COLO829 (cell line): ENCODE measurements around the gene RASGEF1C.
A peak's percentile ranks its signal among the peaks of the same experiment; 100 is the strongest.

Experiments used
- DNase-seq: peaks from one replicate; pipeline ENCODE4 v3.0.0; 2012; ENCODE audit warnings: low spot score

RASGEF1C gene

GRCh38 chr5:180119031-180119902 lies 89.7 kb downstream of the RASGEF1C start:
- DNase-seq, result no peak

- no peak for DNase-seq
Measured at GRCh38 chr5:180118391-180118791, 90.6 kb downstream of the RASGEF1C start.

DNA sequence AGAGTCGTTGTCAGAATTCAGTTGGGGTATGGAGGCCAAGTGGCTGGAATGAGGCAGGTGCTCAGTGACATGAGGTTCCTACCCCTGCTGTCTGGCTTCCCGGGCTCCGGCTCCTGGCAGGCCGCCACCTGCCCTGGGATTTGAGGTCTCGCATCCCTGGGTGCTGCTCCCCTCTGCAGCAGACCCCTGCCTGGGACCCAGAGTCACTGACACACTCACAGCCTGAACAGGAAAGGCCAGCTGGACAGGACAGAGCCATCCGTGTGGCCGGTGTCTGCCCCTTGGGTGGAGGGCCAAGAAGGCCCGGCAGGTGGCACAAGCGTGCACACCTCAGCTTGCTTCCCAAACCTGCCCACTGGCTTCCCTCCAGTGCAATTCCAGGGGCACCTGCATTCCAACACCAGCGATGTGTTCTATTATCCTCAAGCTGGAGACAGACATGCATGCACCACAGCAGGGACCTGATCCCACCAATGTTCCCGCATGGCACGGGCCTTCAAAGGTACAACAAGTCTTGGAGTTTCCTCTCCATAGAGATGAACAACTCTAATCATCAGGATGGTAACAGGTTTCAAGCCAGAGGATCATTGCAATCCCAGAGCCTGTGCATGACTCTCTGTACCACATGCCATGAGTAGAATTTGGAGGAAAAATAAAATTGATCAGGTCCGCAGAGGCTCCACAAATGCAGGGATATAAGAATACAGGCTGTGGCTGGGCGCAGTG lies 91.8 kb downstream of the RASGEF1C start:
- DNase-seq, result no peak

GRCh38 chr5:180116077-180116999 lies 92.7 kb downstream of the RASGEF1C start:
- DNase-seq, result peak; percentile 62

DNA sequence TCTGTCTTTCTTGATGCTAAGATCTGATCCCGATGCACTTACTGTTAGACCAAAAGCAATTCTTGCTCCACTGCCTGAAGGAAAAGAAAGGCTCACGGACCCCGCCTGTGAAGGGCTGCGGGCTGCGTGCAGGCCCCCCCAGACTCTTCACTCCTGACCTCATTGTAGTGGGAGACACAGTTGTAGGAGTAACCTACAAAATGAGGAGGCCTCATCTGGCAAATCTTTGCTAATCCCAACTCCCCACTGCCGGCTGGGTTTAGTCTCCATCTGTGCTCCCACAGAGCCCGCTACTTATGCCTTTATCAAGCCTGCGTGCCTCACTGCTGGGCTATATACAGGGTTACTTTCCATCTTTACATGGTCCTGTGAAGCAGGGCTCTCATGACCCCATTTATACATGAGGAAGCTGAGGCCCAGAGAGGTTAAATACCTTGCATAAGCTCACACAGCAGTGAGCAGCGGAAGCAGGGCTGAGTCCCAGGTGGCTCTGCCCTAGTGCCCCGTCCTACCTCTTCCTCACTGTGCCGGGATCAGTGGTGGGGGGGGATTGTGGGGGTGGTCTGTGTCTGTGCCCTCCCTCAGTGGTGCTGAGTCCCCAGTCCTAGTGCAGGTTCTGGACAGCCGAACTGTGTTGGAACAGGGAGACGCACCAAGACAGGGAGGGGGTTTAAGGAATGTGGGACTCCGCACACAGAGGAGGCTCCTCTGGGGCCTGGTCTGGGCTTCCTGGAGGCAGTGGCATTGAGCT lies 93.5 kb downstream of the RASGEF1C start:
- no peak for DNase-seq

DNA sequence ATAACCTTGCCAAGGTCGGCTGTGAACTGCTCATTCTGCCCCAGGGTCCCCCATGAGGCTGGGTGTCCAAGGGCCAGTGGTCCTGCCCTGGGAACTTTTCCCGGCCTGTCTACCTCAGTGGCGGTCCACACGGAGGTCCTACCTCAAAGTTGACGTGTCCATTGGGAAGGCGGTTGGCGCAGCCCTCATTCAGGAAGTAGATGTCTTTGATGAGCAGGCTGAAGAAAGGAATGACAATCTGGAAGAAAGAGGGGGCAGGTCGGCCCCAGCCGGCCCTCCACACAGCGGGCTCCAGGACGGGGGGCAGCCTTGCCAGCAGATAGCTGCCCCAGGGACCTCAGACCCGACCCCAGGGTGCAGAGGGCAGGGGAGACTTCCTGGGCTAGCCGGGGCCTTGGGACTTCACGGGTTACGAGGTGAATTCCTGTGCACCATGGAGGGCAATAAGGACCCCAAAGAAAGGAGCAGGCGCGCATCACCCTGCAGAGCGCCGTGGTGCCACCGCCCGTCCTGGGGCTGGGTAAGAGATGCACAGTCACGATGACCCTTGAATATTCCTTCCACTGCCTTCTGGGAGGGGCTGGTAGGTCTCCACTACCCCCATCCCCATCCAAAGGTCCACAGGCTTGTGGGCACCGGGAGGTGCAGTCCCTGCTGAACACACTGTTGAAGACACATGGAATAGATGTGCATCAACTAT lies 94.6 kb downstream of the RASGEF1C start:
- DNase-seq, result no peak

DNA sequence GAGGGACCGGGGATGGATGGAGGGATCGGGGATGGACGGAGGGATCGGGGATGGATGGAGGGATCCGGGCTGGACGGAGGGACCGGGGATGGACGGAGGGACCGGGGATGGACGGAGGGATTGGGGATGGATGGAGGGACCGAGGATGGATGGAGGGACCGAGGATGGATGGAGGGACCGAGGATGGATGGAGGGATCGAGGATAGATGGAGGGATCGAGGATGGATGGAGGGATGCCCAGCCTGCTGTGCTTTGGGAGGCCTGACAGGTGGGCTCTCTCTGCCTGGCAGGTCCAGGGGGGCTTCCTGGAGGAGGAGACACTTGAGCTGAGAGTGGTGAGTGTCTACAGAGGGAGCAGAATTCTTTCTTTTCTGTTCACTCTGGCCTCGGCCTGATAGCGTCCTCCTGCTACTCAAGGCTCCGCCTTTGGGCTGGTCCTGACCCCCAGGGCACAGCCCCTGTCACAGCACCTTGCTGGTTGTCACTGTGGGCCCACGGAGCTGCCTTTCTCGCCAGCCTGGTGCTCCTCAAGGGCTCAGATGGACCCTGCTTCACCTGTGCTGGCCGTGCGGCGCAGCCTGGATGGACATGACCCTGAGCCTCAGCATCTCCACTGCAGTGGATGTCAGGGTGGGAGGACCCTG lies 95.2 kb downstream of the RASGEF1C start:
- no peak for DNase-seq

- no peak for DNase-seq
Measured at GRCh38 chr5:180112181-180112861, 96.7 kb downstream of the RASGEF1C start.

GRCh38 chr5:180111273-180112002 lies 97.6 kb downstream of the RASGEF1C start:
- no peak for DNase-seq

DNA sequence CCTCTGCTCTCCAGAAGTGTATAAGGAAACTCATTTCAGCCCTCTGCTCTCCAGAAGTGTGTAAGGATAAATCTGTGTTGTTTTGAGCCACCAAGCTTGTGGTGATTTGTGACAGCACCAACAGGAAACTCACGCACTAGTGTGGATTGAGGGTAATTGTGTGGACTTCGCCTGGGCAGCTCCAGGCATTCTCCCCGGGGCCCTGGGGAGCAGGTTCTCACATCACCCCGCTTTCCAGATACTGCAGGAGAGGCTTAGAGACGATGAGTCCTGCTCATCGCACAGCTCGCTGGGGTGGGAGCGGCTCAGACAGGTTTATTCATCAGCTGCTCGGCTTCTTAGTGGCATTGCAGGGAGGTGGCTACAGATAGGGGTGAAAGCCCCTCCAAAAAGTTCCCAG lies 99.1 kb downstream of the RASGEF1C start:
- DNase-seq, result no peak

DNA sequence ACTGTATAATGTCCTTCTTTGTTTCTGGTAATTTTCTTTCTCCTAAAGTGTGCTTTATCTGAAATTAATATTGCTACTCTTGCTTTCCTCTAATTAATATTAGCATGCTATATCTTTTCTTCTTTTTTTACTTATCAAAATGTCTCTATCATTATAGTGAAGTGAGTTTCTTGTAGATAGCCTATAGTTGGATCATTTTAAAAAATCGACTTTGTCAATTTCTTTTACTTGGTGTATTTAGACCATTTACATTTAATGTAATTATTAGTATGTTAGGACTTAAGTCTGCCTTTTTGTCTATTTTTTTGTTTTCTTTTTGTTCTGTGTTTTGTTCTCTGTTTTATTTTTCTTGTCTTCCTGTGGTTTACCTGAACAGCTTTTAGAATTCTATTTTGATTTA lies 102.0 kb downstream of the RASGEF1C start:
- no peak for DNase-seq

- no peak for DNase-seq
Measured at GRCh38 chr5:180105827-180106312, 103.1 kb downstream of the RASGEF1C start.

DNA sequence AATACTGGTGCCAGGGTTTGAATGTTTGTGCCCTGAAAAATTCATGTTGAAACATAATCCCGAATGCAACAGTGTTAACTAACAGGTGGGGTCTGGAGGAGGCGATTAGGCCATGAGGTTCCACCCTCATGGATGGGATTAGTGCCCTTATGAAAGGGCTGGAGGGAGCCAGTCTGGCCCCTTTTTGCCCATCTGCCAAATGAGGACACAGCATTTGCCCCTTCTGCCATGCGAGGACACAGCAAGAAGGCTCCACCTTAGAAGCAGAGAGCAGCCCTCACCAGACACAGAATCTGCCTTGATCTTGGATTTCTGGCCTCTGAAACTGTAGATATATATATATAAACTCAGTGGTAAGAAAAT lies 104.9 kb downstream of the RASGEF1C start:
- no peak for DNase-seq

DNA sequence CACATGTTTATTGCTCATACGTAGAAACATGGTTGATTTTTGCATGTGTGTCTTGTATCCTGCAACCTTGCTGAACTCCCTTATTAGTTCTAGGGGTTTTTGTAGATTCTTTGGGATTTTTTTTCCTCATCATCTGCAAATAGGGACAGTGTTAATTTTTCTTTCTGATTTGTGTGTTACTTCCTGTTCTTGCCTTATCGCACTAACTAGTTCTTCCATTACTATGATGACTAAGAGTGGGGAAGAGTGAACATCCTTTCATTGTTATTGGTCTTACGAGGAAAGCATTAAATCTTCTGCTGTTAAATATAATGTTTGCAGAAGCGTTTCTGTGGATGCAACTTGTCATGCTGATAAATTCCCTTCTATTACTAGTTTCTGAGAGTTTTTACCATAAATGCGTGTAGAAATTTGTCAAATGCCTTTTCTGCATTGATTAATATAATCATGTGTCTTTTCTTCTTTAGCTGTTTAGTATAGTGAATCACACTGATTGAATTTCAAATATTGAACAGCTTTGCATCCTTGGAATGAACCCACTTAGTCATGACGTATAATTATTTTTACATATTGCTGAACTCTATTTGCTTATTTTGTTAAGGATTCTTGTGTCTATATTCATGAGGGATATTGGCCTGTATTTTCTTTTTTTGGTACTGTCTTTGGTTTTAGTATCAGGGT lies 105.4 kb downstream of the RASGEF1C start:
- DNase-seq, result no peak

GRCh38 chr5:180102636-180103035 lies 106.4 kb downstream of the RASGEF1C start:
- no peak for DNase-seq

GRCh38 chr5:180101451-180102105 lies 107.4 kb downstream of the RASGEF1C start:
- DNase-seq, result no peak

- DNase-seq, result no peak
Measured at GRCh38 chr5:180100621-180101450, 108.2 kb downstream of the RASGEF1C start.
